ENCODE results near the gene DHFR.

Gene DHFR

DNA sequence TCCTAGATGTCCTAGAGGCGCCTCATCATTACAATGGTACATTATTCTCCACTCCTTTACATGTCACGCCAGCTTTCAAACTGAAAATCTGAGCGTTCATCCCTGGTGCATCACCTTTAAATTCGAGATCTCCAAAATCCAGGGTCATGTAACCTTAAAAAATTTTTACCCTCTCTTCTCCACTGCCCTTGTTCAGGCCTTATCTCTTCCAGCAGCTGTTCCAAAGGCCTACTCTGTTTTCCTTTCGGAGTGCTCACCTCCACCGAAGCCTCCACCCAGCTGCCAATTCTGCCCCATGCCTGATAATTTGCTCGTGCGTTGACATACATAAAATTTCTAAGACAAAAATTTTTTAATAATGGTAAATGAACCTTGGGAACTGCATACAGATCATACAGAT is 1.3 kb downstream of the DHFR start:
- no peak for DNase-seq

DNA sequence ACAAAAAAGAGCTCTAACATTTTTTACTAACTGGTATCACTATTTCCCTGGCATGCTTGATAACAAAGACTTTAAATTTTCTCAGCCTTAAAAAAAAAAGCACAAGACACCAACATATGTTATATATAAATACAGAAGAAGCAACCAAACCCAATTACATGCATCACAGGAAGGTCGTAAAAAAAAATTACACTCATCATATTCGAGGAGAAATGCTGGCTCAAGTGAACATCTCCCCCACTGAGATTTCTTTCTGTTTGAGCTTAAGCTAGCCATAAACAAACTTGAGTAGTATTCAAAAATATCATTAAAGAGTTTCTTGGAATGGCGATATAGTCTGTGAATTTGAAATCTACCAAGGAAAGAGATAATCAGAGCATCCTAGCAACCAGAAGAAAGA is 7.9 kb downstream of the DHFR start:
- DNase-seq = no peak

DNA sequence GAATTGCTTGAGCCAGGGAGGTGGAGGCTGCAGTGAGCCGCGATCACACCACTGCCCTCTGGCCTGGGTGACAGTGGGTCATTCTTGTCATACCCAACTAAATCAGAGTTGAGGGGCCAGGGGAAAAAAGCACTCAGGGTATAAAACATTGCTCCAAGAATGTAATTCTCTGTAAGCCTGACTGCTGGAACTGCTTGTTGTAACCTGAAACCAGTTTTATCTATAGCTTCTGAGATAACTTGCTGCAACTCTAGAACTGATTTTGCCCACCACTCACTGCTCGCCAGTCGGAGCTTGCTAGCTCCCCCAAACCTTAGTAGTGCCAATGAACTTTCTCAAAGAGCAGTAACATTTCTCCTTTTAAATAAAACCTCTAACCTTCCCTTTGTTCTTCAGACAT is 9.9 kb downstream of the DHFR start:
- DNase-seq = no peak

DNA sequence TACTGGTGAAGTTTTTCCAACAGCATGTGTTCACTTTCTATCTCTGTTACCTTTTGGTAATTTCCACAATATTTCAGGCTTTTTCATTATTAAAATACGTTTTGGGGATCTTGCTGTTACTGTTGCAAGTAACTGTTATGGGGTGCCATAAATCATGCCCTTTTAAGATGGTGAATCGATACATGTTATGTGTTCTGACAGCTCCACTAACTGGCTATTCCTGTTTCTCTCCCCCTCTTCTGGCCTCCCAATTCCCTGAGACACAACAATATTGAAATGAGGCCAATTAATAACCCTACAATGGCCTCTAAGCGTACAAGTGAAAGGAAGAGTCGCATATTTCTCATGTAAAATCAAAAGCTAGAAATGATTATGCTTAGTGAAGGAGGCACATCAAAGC is 13.4 kb downstream of the DHFR start:
- DNase-seq = no peak

DNA sequence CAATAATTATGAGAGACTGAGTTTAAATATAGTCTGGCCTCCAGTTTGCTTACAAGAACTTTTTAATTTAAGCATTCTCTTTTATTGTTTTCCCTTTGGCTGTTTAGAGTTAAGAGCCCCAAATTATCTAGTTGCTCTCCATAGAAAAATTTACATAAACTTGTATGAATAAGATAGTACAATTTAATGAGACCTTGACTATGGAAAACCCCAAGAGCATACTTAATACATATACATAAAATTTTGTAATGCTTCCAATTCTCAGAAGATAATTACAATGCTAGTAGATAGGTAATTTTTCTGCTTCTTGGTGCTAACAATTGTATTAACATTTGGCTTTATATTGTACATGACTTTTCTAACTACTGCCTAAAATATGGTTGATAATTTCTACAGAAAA is 20.6 kb downstream of the DHFR start:
- DNase-seq = no peak

DNA sequence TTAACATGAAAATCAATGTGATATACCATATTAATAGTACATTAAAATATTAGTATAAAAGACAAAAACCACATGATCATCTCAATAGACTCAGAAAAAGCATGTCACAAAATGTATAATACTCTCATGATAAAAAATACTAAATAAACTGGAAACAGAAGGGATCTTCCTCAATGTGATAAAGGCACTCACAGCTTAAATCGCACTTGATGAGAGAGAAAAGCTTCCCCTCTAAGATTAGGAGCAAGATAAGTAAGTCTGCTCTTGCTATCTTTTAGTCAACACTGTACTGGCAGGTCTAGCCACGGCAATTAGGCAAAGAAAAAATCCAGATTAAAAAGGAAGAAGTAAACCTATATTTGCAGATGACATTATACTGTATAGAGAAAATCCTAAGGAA is 22.1 kb downstream of the DHFR start:
- no peak for DNase-seq

DNA sequence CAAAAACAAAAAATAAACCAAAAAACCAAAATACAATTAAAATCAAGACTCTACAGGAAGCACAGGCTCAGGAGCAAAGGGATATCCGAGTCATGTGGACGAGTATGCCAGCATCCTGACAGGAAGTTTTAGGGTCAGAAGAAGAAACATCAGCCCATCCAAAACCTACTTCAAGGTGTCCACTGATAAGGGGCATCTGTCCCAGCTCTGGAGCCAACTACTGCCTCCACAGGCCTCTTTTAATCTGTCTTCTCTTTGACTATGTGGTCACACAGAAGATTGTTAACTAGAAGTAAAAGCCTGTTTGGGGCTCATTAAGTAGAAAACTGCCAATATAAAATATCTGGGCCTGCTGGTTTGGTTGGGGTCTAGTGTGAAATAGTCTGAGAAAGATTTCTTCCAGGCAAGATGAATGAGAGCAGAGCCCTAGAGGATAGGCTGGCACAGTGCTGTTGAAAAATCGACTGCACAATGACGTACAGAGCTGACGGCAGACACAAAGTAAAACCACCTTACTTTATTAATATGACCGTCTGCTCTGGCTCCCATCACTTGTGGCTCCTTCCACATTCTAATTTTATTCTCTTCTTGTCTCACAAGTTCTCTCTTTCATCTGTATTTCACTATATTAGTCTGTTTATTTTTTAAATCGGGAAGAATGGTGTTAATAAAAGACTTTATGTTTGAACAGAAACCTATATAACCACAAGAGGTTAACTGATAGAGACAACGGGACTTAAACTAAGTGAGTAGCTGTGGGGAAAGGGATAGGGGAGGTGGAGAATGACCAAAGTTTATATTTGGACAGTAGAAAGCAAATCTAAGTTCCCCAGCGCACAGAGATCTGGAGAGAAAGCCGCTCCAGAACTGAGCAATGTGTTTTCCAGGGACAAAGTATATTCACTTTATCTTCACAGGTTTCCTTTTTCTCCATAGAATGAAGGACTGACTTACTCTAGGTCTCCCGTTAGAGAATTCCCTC is 23.2 kb downstream of the DHFR start:
- DNase-seq = no peak

DNA sequence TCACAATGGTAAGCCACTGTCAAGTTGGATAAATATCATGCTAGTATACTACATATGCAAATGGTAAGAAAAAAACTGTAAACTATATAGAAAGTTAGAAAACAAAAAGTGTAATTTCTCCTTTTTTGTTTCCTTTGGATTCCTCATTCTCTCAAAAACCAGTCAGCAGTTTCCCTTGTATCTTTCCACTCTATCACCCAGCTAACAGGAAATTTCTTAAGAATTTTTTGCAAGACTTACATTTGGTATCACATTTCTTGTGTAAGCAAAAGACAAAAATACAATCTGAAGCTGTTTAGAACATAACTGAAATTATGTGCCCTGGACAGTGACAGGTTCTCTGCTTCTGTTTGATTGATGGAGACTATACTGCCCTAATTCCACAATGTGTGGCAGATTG is 25.5 kb downstream of the DHFR start:
- no peak for DNase-seq

DNA sequence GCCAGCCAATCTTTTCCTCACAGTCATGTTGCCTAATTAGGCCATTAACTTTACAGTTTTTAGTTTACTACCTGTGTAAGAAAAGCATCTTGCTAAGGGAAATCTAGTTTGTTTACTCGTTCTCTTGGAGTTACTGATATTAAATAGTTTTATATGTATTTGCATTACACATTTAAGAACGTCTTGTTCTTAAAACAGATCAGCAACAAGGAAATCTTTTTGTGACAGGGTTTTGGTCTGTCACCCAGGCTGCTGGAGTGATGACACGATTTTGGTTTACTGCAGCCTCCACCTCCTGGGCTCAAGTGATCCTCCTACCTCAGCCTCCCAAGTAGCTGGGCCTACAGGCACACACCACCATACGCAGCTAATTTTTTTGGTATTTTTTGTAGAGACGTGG is 29.6 kb downstream of the DHFR start:
- DNase-seq = no peak

- DNase-seq = no peak
These were observed 30.8 kb downstream of the DHFR start for GRCh38 chr5:80623999-80624398.

- no peak for DNase-seq
These were observed 32.0 kb downstream of the DHFR start for GRCh38 chr5:80622756-80623155.

DNA sequence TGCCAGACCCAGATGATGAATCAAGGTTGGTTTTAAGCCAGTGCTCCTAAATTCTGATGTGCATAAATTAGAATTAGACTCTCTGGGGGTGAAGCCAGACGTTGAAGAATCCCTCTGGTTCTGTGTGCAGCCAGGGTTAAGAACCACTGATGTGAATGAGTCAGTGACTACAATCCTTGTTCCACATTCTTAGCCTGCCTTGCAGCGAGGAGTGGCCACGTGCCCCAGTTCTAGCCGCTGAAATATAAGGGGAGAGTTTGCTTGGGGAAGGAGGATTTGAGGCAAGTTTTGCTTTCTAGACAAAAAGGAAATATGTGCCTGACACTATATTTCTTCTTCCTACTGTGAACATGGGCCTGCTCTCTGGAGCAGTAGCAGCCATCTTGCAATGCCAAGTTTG is 34.6 kb downstream of the DHFR start:
- DNase-seq = peak; percentile 9

DNA sequence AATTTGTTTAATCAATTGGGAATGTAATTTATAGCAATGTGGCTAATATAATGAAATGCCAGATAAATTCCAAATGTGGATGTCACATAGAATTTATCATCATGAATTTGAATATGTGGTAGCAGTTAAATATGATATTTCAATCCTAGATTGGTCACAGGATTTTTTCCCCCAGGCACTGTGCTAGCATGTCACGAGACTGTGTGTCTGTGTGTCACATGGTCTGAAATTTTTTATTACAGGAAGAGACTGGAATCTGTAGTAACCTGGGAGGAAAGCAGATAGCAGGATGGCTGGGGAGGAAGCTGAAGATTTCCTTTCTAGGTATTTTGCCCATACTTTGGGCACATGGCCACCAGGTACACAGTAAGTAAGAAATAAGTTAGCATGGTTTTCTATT is 35.7 kb downstream of the DHFR start:
- DNase-seq = no peak

DNA sequence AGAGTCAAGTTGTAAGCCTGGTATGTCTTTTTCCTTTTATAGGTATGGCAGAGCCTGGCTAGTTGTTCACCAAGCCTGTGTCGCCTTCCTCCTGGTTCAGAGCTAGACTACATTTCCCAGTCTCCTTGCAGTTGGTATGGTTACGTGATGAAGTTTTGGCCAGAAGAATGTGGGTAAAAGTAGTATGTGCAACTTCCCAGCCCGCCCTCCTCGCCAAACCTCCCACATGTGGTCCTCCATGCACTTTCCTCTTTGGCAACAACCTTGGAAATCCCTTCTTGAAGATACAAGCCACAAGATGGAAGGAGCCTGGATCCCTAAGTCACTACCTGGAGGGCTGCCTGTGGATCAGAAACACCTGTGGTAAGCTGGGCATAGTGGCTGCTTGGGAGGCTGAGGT is 36.3 kb downstream of the DHFR start:
- DNase-seq = no peak

- DNase-seq = no peak
These were observed 39.4 kb downstream of the DHFR start for GRCh38 chr5:80615266-80615914.

- DNase-seq = no peak
These were observed 45.1 kb downstream of the DHFR start for GRCh38 chr5:80609692-80610091.

GRCh38 chr5:80608731-80609130 is 46.1 kb downstream of the DHFR start:
- DNase-seq = no peak

DNA sequence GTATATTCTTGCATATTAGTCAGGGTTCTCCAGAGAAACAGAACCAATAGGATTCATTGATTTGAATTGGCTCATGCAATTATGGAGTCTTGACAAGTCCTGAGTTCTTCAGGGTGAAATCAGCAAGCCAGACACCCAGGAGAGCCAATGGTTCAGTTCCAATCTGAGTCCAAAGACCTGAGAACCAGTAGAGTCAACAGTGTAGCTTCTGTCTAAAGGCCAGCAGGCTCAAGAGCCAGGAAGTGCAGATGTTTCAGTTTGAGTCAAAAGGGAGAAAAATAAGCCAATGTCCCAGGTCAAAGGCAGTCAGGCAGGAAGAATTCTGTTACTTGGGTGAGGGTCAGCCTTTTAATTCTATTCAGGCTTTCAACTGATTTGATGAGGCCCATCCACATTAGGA is 47.0 kb downstream of the DHFR start:
- DNase-seq = no peak

GRCh38 chr5:80607343-80607742 is 47.4 kb downstream of the DHFR start:
- DNase-seq = no peak

- DNase-seq = no peak
These were observed 53.7 kb downstream of the DHFR start for GRCh38 chr5:80600943-80601693.

GRCh38 chr5:80597500-80597899 is 57.3 kb downstream of the DHFR start:
- DNase-seq = no peak

GRCh38 chr5:80594810-80595209 is 60.0 kb downstream of the DHFR start:
- DNase-seq = no peak

DNA sequence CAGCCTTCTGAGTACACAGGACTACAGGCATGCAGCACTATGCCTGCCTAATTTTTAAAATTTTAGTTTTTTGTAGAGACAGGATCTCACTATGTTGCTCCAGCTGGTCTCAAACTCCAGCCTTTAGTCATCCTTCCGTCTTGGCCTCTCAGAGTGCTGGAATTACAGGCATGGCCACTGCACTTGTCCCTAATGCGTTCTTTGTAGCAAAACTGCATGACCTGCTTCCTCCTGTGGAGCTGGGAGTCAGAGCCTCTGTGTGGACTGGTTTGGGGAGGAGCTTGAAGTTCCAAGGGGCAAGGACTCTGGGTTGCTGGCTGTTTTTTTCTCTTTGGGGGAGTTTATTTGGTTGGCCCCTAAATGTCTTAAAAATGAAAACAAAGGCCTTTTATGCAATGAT is 62.0 kb downstream of the DHFR start:
- DNase-seq = no peak

DNA sequence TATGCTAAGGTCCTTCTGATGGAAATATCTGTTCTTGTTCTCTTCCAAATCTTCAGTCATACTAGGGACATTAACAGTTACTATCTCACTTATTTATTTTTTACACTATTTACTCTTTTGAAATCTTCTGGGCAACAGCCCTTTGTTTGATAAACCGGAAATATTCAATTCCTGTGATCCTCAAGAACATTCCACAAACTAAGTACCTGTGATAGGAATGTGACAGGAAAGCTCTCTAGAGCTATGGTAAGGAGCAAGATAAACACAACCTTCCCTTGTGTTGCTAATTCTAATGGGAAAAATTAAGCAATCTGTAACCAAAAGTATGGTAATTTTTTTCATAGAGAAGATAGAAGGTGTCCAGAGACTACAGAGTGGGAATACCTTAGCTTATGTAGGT is 62.7 kb downstream of the DHFR start:
- DNase-seq = no peak

Measured in fibroblast of skin of right quadriceps (primary cell).